ENCODE results near the gene MLLT3. TPM values are rescaled to one million over a fixed set of nuclear protein-coding genes. Genes with fewer than 3 reads are reported as not detected.

The MLLT3 gene
- total and polyA plus RNA-seq, 3 donors from 2014 or later = 5.2 to 11.0 (median 7.6) TPM

DNA sequence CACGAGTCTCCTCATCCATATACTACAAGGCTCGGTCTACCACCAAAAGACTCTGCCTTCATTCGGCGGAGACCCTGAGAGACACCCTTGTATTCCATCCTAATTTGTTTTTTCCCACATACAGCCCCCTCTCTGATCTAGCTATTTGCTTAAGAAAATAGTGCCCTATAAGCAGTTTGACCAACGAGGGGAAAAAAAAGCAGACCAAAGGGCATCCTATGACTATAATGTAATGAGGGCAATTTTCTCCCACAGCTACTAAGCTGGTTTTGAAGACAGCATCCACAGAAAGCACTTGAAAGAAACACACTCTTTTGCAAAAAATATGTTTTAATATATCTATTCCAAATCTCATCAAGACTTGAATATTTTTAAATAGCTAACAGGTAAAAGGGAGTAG lies 147.8 kb downstream of the MLLT3 start:
- WGBS, 2 donors = 89 to 93% methylated on average over 5 of the region's 5 CpGs
- Histone ChIP-seq H3K9me3 (no peaks in the 10 kb centered on the region), H3K27me3 (no peaks in the 10 kb centered on the region), H3K4me1 (peaks cover 6% of the 10 kb centered on the region), H3K4me3 (no peak overlapping the region), H3K27ac (no peak overlapping the region), H3K36me3 (ENCODE audit: low read depth, missing control alignments) (no peaks in the 10 kb centered on the region)
- intact Hi-C loops (cut with DNase I; ENCODE audit: low total_unique reads) = no loop called here
- TF ChIP-seq POLR2A (IDR thresholded peaks at IDR 0.05) = no peak
- TF ChIP-seq, protein P1, sequence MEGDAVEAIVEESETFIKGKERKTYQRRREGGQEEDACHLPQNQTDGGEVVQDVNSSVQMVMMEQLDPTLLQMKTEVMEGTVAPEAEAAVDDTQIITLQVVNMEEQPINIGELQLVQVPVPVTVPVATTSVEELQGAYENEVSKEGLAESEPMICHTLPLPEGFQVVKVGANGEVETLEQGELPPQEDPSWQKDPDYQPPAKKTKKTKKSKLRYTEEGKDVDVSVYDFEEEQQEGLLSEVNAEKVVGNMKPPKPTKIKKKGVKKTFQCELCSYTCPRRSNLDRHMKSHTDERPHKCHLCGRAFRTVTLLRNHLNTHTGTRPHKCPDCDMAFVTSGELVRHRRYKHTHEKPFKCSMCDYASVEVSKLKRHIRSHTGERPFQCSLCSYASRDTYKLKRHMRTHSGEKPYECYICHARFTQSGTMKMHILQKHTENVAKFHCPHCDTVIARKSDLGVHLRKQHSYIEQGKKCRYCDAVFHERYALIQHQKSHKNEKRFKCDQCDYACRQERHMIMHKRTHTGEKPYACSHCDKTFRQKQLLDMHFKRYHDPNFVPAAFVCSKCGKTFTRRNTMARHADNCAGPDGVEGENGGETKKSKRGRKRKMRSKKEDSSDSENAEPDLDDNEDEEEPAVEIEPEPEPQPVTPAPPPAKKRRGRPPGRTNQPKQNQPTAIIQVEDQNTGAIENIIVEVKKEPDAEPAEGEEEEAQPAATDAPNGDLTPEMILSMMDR (IDR thresholded peaks at IDR 0.05) = no peak
- no peak for DNase-seq

DNA sequence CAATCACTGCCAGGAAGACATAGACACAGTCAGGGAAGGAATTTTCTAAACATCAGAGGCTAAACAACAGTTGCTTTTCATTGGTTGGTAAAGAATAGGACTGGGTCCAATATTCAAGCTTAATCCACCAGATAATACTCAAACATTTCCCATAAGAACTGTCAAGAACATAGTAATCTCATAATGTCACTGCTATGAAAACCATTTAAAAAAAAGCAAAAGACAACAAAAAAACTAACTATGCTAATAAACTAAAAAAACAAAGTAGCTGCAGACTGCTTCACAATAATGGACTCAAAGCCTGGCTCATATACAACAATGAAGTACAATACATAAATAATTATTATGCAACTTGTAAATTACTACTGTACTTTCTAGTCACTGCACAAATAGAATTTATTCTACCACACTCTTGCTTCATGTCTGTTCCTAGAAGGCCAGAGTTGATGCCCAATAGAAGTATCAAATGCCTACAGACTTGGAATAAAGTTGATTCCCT lies 148.7 kb downstream of the MLLT3 start:
- no peak overlapping the region for H3K27ac ChIP-seq
- H3K4me3 ChIP-seq = no peak overlapping the region
- DNase-seq = no peak
- peaks cover 6% of the 10 kb centered on the region for H3K4me1 ChIP-seq
- TF ChIP-seq, protein P1 (IDR thresholded peaks at IDR 0.05) = no peak
- TF ChIP-seq POLR2A (IDR thresholded peaks at IDR 0.05) = no peak
- H3K9me3 ChIP-seq = no peaks in the 10 kb centered on the region
- H3K27me3 ChIP-seq = no peaks in the 10 kb centered on the region
- no peaks in the 10 kb centered on the region for H3K36me3 ChIP-seq (ENCODE audit: low read depth, missing control alignments)
- intact Hi-C loops (cut with DNase I; ENCODE audit: low total_unique reads) = no loop called here

DNA sequence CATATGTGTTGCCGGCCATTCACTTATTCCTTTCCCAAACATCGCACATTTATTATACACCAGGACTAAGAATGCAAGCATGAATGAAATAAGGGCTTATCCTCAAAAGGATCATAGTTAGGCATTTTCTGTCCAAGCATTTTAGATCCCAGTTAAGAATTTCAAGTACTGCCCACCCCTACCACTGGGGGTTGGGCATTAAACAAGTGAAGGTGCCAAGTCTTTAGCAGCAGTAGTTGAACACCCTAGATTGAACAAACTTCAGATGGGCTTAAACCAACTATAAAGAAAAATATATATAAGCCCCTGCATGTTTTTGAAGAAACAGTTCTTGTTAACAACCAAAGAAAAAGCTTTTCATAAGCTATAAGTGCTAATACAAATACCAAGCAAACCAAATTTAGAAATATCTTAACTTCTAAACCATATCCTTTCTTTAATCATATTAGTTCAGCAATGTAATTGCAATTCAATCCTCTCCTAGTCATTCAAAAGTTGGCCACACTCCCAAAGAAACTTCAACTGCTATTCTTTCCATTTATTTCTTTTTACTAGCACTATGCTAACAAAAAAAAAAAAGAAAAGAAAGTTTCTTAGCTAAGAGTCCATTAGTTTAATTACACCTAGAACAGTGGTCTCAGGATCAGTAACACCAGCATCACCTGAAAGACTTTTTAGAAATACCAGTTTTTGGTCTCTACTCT lies 149.8 kb downstream of the MLLT3 start:
- Histone ChIP-seq H3K36me3 (ENCODE audit: low read depth, missing control alignments) (no peaks in the 10 kb centered on the region), H3K9me3 (no peaks in the 10 kb centered on the region), H3K4me1 (peaks cover 4% of the 10 kb centered on the region), H3K4me3 (no peak overlapping the region), H3K27me3 (no peaks in the 10 kb centered on the region), H3K27ac (no peak overlapping the region)
- TF ChIP-seq, protein P1 (IDR thresholded peaks at IDR 0.05) = no peak
- no peak for TF ChIP-seq POLR2A (IDR thresholded peaks at IDR 0.05)
- DNase-seq = no peak
- intact Hi-C loops (cut with DNase I; ENCODE audit: low total_unique reads) = no loop called here
- 85 to 92% methylated on average over 2 of the region's 2 CpGs for WGBS, 2 donors

DNA sequence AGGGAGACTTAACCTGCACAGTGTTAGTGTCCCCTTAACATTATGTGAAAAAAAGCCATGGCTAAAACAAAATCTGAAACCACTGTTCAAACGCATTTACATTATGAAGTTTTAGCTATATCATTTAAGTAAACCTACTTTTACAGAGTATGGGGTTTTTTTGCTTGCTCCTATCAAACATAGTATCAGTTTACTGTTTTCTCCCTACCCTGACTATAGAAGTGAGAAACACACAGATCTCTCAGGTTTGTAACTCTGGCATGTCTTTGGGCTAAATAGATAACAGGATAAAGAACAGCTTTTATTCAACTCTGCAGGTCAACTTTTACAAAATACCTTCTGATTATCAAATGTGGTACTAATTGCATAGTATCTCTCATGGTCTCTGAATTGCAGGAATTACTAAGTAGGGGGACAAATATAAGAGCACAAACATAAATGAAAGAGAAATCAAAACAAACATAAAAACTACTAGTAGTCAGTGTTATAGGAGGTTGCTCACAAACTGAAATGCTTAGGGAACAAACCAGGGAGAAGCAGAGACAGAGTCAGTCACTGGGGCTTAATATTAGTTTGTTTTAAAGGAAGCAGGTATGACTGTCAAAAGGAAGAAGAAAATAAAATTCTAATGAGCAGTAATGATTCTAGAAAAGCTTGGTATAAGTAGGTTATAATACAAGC lies 155.8 kb downstream of the MLLT3 start:
- H3K4me3 ChIP-seq = no peak overlapping the region
- no peak for TF ChIP-seq POLR2A (IDR thresholded peaks at IDR 0.05)
- TF ChIP-seq, protein P1 (IDR thresholded peaks at IDR 0.05) = no peak
- WGBS, 2 donors = 88 to 94% methylated on average over 1 of the region's 1 CpG
- H3K36me3 ChIP-seq (ENCODE audit: low read depth, missing control alignments) = no peaks in the 10 kb centered on the region
- no peaks in the 10 kb centered on the region for H3K9me3 ChIP-seq
- intact Hi-C loops (cut with DNase I; ENCODE audit: low total_unique reads) = no loop called here
- no peaks in the 10 kb centered on the region for H3K4me1 ChIP-seq
- no peak for DNase-seq
- no peak overlapping the region for H3K27ac ChIP-seq
- no peaks in the 10 kb centered on the region for H3K27me3 ChIP-seq

Data from testis (tissue), 3 donors.